Nucleus accumbens (tissue), 56 donors: ENCODE results near the gene KIF27.
"Not testable (repeated sequence)": the region's sequence is repeated elsewhere in the genome, so short reads cannot be mapped to it uniquely, and the experiment has no call there.

ENCODE experiments used
- DNase-seq, 56 donors: peaks; one replicate each; lab custom pipeline; 2025; lab: John Stamatoyannopoulos, UW

KIF27 gene

GRCh38 chr9:83920927-83921707 lies at the start of gene KIF27:
TSS of gene KIF27 (minus strand) at chr9:83921432. CDS start at chr9:83915591, 5,841 bp downstream.
- DNase-seq, result peak; percentile 69 to 99 (median 94)

- no peak for DNase-seq
Observed at GRCh38 chr9:83969602-83970001, 48.4 kb upstream of the KIF27 start.

GRCh38 chr9:83967073-83967472 lies 45.8 kb upstream of the KIF27 start:
- no peak for DNase-seq

- DNase-seq, result no peak
Observed at GRCh38 chr9:83966209-83966582, 45.0 kb upstream of the KIF27 start.

GRCh38 chr9:83965350-83966208 lies 44.3 kb upstream of the KIF27 start:
- no peak for DNase-seq

GRCh38 chr9:83964973-83965349 lies 43.7 kb upstream of the KIF27 start:
- no peak for DNase-seq

- no peak for DNase-seq
Observed at GRCh38 chr9:83962165-83962564, 40.9 kb upstream of the KIF27 start.

- DNase-seq, result no peak
Observed at GRCh38 chr9:83960991-83961390, 39.8 kb upstream of the KIF27 start.

- no peak for DNase-seq
Observed at GRCh38 chr9:83959061-83959460, 37.8 kb upstream of the KIF27 start.

- no peak for DNase-seq
Observed at GRCh38 chr9:83957248-83957513, 35.9 kb upstream of the KIF27 start.

DNA sequence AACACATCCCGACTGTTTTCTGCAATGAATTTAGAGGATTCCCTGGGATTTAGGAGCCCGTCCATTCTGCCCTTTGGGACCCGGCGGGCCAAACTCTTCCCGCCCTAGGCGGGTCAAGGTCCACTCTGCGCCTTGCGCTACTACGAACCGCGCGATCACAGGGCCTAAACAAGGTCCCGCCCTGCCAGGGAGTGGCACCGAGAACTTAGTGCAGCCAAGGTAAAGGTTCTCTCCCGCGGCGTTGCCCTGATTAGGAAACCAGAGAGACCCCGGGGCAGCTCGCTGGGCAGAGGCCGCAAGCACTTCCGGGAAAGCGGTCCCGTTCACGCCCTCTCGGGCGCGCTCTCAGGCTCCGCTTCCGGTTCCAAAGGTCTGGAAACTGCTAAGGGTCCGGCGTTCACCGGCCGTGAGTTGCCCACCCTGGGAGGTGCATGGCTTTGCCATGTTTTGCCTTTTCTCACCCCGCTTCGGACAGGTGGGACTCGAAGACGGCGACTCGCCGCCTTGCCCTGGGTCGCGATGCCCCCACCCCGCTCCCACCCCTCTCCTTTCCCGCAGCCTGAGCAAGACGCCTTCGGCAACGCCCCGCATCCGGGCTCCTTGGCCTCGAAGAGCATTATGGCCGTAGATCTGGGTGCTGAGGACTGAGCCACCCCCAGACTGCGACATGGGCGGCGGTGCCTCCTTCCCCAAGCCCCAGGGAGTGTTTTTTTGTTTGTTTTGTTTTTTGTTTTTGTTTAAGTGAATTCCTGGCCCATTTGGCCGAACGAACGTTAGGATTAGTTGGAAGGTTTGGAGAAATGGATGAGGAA lies 35.4 kb upstream of the KIF27 start:
- DNase-seq, result peak in 55 of 56 donors; percentile 15 to 86 (median 68)

GRCh38 chr9:83956086-83956435 lies 34.8 kb upstream of the KIF27 start:
- peak in 15 of 56 donors; percentile 11 to 67 (median 47) for DNase-seq

GRCh38 chr9:83948096-83948495 lies 26.9 kb upstream of the KIF27 start:
- DNase-seq, result not testable (repeated sequence)

- DNase-seq, result no peak
Observed at GRCh38 chr9:83940590-83941303, 19.5 kb upstream of the KIF27 start.

- peak in 19 of 56 donors; percentile 1 to 31 (median 5) for DNase-seq
Observed at GRCh38 chr9:83937861-83938455, 16.7 kb upstream of the KIF27 start.

DNA sequence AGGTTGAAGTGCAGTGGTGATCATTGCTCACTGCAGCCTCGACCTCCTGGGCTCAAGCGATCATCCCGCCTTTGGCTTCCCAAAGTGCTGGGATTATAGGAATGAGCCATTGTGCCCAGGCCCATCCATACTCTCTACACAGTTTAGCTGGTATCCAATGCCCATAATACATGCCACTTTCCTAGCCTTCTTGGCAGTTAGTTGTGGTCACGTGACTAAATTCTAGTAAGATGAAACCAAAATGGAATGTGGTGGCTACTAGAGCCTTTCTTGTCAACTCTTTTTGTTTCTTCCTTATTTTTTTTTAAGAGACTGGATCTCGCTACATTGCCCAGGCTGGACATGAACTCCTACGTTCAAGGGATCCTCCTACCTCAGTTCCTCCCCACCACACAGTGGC lies 15.3 kb upstream of the KIF27 start:
- DNase-seq, result no peak

DNA sequence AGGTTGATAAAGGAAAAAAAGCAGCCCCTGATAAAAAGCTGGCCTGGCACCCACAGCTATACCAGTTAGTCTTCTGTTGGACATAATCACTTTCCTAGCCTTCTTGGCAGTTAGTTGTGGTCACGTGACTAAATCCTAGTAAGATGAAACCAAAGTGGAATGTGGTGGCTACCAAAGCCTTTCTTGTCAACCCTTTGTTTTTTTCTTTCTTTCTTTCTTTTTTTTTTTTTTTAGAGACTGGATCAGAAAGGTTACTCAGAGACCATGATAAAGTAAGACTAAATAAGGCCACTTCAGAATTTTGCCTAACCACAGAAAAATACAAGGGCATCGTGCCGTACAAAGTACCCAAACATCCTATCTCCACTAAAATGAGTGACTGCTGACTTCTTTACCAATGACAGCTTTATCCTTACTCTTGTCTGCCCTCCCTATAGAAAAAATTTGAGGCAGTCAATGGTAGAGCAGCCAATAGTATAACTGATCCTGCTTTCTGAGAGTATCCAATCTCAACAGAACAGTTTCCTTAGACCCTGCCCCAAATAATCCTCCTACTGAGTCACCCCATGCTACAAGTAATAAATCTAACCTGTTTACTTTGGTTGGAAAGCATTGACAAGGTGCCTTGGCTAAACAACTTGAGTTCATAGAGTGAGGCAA lies 14.2 kb upstream of the KIF27 start:
- no peak for DNase-seq

- no peak for DNase-seq
Observed at GRCh38 chr9:83934569-83935275, 13.5 kb upstream of the KIF27 start.

GRCh38 chr9:83933790-83934189 lies 12.6 kb upstream of the KIF27 start:
- no peak for DNase-seq
